Measurements from ENCODE around the gene MXD1.
A peak's percentile ranks its signal among the peaks of the same experiment; 100 is the strongest.
"Not testable (repeated sequence)": the region's sequence is repeated elsewhere in the genome, so short reads cannot be mapped to it uniquely, and the experiment has no call there.

MXD1 gene

GRCh38 chr2:69933839-69934613 lies 19.1 kb downstream of the MXD1 start:
- no peak for DNase-seq

DNA sequence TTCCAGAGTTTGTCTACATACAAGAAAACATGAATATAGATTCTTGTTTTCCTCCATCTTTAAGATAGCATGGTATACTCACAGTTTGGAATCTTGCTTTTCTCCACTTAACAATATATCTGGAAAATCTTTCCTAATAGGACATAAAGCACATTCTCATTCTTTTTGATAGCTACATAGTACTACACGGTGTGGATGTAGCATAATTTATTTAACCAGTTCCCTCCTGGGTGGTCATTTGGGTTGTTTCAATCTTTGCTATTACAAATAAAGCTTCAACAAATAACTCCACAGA lies 19.7 kb downstream of the MXD1 start:
- DNase-seq: no peak

DNA sequence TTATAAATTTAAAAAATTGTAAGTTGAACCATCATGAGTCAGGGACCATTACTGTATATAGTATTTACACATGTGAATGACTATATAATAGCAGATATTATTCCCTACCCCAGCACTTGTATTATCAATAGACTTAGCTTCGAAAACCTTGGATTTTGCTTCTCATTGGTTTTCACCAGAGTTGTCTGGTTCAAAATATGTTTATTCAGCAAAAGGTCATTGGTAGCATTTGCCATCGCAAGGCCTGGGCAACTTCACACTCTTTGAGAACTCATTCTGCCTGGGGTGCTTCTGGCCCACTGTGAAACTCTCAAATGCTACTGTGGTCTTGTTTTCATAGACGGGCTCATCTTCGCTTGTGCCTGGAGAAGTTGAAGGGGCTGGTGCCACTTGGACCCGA lies 20.1 kb downstream of the MXD1 start:
- DNase-seq: no peak

GRCh38 chr2:69936906-69937305 lies 22.0 kb downstream of the MXD1 start:
- no peak for DNase-seq

DNA sequence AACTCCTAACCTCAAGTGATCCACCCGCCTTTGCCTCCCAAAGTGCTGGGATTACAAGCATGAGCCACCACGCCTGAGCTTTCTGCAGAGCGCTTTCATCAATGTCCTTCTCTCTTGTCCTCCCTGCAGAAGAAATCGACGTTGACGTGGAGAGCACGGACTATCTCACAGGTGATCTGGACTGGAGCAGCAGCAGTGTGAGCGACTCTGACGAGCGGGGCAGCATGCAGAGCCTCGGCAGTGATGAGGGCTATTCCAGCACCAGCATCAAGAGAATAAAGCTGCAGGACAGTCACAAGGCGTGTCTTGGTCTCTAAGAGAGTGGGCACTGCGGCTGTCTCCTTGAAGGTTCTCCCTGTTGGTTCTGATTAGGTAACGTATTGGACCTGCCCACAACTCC lies 23.1 kb downstream of the MXD1 start:
- DNase-seq: no peak

- DNase-seq: no peak
Observed at GRCh38 chr2:69939722-69940121, 24.8 kb downstream of the MXD1 start.

DNA sequence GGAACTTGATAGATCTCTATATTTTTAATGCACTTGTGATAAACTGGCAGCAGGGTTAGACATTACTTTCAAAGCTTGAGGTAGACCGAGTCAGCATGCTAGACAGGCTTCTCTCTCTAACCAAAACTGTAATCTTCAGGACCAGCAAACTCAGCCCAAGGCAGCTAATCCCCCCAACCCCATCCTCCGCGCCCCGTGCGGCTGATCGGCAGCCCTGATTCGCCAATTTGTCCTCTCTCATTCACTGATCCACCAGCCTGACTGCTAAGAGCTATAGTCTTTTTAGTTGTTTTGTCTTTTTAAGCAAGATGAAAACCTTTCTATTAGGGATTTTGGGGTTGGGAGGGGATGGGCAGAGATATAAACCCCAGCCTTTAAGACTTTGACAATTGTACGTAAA lies 25.8 kb downstream of the MXD1 start:
- no peak for DNase-seq

- no peak for DNase-seq
Observed at GRCh38 chr2:69943000-69943842, 28.3 kb downstream of the MXD1 start.

- no peak for DNase-seq
Observed at GRCh38 chr2:69943843-69944525, 29.1 kb downstream of the MXD1 start.

- DNase-seq: no peak
Observed at GRCh38 chr2:69944756-69945155, 29.8 kb downstream of the MXD1 start.

GRCh38 chr2:69945441-69945840 lies 30.5 kb downstream of the MXD1 start:
- DNase-seq: no peak

- no peak for DNase-seq
Observed at GRCh38 chr2:69945941-69946340, 31.0 kb downstream of the MXD1 start.

GRCh38 chr2:69946351-69947324 lies 31.7 kb downstream of the MXD1 start:
- DNase-seq: peak; percentile 52

DNA sequence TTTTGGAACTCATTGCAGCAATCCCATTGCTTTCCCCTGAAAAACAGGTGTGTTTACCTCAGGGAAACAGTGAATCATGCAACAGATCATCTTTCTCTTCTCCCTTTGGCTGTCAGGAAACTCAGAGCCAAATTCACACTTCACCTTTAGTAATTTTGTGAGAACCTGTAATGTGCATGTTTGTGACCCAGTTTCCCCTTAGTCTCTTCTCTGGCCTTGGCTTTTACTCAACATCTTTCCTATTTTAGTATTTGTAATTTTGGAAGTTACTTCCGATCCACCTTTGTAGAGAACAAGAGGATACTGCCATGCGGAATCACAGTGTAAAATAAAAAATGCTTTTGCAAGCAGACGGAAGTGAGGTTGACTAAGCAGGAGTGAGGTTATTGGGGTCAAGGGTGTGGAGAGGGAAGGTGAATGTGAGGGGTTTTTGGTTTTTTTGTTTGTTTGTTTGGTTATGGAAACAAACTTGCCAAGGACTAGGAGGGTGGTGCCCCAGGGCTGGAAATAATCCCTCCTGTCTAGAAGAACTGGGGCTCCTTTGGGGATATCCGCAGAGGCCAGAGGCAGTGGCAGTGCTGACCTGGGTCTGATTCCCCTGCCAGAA lies 32.5 kb downstream of the MXD1 start:
- DNase-seq: no peak

- no peak for DNase-seq
Observed at GRCh38 chr2:69948032-69948962, 33.4 kb downstream of the MXD1 start.

DNA sequence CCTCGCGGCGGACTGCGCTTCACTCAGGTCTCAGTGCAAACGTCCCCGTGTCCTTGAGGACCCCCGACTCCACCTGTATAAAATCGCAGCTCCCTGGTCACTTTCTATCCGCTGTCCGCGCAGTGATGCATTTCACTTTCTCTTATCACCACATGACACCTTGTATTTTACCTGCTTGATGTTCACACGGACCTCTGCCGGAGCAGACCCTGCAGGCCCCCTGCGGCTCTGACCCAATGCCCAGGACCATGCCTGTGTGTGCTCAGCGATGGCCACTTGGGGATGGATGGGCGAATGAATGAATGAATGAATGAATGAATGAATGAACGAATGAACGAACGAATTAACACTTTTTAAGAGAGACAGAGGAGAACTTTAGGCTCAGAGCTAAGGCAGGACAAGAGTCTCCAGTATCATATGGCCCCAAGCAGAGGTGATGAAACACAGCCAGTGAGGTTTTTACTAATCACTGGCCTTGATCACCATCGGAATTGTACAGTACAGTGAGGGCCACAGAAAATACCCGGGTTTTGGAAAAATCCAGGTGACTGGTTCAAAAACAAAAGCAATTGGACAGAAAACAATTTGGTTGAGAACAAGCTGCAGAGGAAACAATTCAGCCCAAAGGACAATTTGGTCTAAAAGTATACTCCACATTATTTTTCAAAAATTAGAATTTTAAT lies 34.2 kb downstream of the MXD1 start:
- no peak for DNase-seq

- no peak for DNase-seq
Observed at GRCh38 chr2:69950241-69950640, 35.3 kb downstream of the MXD1 start.

- DNase-seq: not testable (repeated sequence)
Observed at GRCh38 chr2:69950671-69951070, 35.8 kb downstream of the MXD1 start.

GRCh38 chr2:69952336-69953115 lies 37.6 kb downstream of the MXD1 start:
- no peak for DNase-seq

DNA sequence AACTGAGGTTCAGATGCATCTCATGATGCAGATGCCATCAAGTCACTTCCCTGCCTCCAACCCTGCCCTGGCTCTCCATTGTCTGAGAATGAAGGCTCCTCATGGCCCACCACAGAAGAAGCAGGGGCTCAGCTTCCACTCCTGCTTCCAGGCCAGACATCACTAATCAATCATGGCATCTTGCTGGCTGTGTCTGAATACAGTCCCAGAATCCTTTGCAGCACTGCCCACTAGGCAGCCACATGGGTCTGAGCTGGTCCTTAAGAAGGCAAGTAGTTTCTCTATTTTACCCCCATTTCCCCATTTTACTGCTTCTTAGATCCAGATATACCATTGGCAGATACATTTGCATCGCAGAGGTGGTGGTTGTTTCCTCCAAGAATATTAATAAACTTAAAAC lies 39.2 kb downstream of the MXD1 start:
- no peak for DNase-seq

Data from activated effector memory CD4-positive, alpha-beta T cell treated with Interleukin-2 at 50 U/mL for 16 hours (primary cell).